HG03025 (cell line): ENCODE results near the gene B3GAT2.
"Not testable (repeated sequence)": the region's sequence is repeated elsewhere in the genome, so short reads cannot be mapped to it uniquely, and the experiment has no call there.

ENCODE experiments used
- ATAC-seq: cut with Tn5 transposase; IDR thresholded peaks from one replicate; pipeline ENCODE4 v1.9.1; 2021; ENCODE audit warnings: mild to moderate bottlenecking, moderate library complexity; ENCODE audit not compliant: unreplicated experiment, low FRiP score

Gene B3GAT2

DNA sequence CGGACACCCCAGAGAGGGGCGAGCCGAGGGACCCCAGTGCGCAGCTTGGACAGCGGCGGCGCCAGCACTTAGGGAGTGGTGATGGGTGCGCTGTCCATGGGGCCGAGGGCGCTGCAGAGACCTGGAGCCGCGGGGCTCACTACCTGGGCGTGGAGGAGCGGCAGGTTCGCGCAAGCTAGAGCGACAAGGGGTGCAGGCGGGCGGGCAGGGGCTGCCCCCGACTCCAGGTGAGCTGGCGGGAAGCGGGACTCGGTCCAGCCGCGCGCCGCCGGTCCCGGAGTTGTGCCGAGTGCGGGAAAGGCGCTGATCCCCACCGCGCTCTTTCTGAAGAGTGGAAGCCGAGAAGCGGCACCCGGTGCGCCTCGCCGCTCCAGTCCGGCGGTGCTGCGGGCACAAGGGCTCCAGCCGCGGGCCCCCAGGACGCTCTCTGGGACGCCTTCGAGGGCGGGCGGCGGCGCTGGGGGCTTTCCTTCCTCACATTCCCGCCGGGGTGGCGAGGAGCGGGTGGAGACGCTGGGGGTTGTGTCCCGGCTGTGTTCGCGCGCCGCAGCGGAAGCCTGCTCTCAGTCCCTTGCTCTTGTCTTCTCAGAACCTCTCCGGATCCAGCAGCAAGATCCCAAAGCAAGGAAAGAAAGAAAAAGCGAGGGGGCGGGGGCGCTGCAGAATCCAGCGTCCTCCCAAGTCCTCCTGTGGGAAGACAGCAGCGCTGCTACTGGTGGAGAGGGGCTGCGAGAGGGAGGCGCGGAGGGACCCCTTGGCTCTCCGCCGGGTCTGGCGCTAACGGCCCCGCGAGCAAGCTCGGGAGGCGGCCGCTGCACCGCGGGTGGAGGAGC is at the start of gene B3GAT2:
B3GAT2 (minus strand) TSS at position 610 of the 833 bp plus-strand sequence. CDS start 631 bp downstream, outside the sequence.
- peak; percentile 21 for ATAC-seq

GRCh38 chr6:70998148-70998547 is 41.3 kb upstream of the B3GAT2 start:
- ATAC-seq, result no peak

GRCh38 chr6:70997379-70997778 is 40.5 kb upstream of the B3GAT2 start:
- no peak for ATAC-seq

- ATAC-seq, result no peak
Measured at GRCh38 chr6:70996106-70996505, 39.2 kb upstream of the B3GAT2 start.

GRCh38 chr6:70995411-70995810 is 38.6 kb upstream of the B3GAT2 start:
- no peak for ATAC-seq

- ATAC-seq, result no peak
Measured at GRCh38 chr6:70991253-70991652, 34.4 kb upstream of the B3GAT2 start.

- no peak for ATAC-seq
Measured at GRCh38 chr6:70985156-70985555, 28.3 kb upstream of the B3GAT2 start.

DNA sequence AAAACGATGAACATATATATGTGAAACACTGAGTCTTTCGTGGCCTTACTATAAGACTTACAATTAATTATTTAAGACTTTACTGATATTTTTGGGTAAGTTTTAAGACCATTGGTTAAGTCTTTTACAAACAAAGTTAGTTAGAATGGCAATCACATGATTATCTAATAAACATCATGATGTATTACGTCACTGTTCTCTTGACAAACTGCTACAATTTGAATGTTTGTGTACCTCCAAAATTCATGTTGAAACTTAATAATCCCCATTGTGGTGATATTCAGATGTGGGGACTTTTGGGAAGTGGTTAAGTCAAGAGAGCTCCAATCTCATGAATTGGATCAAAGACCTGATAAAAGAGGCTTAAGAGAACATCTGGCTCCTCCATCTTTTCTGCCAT is 25.9 kb upstream of the B3GAT2 start:
- ATAC-seq, result no peak

DNA sequence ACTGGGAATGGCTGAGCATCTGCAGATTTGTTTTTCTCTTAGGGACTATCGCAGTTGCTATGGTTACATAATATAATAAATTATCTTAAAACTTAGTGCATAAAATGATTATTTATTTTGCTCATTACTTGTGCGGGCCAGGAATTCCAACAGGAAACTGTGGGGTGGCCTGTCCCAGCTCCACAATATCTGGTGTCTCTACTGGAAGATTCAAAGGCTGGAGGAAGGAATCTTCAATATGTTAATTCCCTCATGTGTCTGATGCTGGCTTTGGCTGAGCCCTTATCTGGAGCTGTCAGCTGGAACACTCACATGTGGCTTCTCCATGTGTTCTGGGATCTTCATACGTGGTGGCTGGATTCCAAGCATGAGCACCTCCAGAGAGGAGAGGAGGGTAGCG is 23.9 kb upstream of the B3GAT2 start:
- ATAC-seq, result no peak

DNA sequence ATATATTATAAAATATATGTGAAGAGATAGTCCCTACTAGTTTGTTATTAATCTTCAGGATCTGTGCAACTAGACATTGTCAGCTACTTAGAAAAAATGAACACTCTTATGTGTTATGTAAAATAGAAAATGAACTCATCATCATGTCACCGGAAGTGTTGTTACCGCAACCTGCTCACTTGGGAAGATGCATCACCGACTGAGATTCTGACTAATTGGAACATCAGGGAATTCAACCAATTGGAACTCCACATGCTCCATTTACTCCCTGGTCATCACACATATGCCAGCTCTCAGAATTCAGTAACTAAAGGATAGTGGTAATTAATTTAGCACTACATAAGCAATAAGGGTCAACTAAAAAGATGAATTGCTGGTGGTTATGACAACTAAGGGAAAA is 16.7 kb upstream of the B3GAT2 start:
- no peak for ATAC-seq

- no peak for ATAC-seq
Measured at GRCh38 chr6:70967049-70967448, 10.2 kb upstream of the B3GAT2 start.

GRCh38 chr6:70957284-70957617 is 391 bp upstream of the B3GAT2 start:
- ATAC-seq, result no peak

DNA sequence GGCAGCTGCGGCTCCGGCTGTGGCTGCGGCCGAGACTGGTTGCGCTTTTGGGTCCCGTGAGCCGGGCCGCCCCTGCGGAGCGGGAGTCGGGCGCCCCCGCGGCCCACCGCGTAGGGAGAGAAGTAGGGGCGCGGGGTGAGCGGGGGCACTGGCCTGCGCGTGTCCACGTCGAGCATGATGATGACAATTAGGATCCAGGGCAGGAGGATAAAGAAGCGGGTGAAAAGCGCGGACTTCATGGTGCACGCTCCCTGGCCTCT is 739 bp downstream of the B3GAT2 start:
- ATAC-seq, result no peak

- peak; percentile 88 for ATAC-seq
Measured at GRCh38 chr6:70955441-70956190, 1.2 kb downstream of the B3GAT2 start.

GRCh38 chr6:70954750-70955149 is 2.1 kb downstream of the B3GAT2 start:
- no peak for ATAC-seq

GRCh38 chr6:70954176-70954575 is 2.7 kb downstream of the B3GAT2 start:
- ATAC-seq, result no peak

DNA sequence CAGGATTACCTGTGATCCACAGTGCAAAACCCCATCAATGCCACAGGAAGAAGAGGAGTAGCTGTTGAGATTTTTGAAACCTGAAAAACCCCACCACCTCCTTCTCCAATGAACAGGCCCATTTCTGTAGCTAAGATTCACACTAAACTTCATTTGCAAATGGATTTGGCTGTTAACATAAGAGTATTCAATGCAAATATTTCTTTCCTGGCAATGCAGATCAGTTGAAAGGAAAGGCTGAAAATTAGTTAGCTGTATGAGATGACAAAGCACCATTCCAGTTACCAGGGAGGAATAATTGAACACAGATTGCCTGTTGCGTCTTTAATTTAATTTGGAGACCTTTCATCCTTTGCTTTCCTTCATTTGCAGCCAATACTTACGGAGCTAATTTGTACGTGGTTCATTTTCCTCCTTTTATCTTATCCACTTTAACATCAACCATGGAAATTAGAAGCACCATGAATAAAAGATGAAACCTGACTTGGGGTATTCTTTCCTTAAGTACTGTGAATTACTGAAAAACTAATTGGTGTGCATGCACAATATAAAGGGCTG is 4.2 kb downstream of the B3GAT2 start:
- ATAC-seq, result no peak

- ATAC-seq, result not testable (repeated sequence)
Measured at GRCh38 chr6:70944321-70944720, 12.5 kb downstream of the B3GAT2 start.

- ATAC-seq, result no peak
Measured at GRCh38 chr6:70933853-70934252, 23.0 kb downstream of the B3GAT2 start.

- ATAC-seq, result no peak
Measured at GRCh38 chr6:70905742-70906141, 51.1 kb downstream of the B3GAT2 start.

DNA sequence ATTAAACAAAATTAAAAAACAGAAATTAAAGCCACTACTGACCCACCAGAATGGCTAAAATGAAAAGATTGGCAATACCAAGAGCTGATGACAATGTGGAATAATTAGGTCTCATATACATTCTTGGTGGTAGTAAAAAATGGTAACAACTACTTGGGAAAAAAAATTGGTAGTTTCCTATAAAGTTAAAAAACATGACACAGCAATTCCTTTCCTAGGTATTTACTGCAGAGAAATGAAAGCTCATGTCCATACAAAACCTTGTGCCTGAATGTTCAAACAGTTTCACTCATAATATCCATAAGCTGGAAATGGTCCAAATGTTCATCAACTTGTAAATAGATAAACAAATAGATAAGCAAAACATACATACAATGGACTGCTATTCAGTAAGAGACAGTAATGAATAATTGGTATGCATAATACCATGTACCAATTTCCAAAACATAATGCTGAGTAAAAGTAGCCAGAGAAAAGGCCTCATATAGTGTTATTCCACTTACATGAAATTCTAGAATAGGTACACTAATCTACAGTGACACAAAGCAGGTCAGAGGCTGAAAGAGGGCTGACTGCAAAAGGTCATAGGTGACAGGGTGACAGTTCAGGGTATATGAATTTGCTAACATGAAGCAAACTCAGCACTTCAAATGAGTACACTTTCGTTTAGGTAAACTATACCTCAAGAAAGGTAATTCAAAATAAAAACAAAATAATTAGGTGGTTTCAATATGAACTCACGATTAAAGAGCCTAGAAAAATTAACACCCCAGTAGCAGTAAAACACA is 53.0 kb downstream of the B3GAT2 start:
- no peak for ATAC-seq
